Activated T-cell treated with anti-CD3 and anti-CD28 coated beads, Interleukin-2, amount 50 U/mL, for 24 hours (primary cell): Measurements from ENCODE around the gene THADA.

Experiments used
- DNase-seq: peaks from one replicate; pipeline ENCODE4 v3.0.0-alpha.2; 2020
- H3K27ac Mint-ChIP-seq: 2 replicates; pipeline ENCODE4 v1.8.0; 2020; ENCODE audit warnings: mild to moderate bottlenecking, mixed read lengths
- H3K27me3 Mint-ChIP-seq: 2 replicates; pipeline ENCODE4 v1.8.0; 2020; ENCODE audit warnings: mixed read lengths
- H3K36me3 Mint-ChIP-seq: 2 replicates; pipeline ENCODE4 v1.8.0; 2020; ENCODE audit warnings: low read depth, mixed read lengths
- H3K4me1 Mint-ChIP-seq: 2 replicates; pipeline ENCODE4 v1.8.0; 2020; ENCODE audit warnings: low read depth, mixed read lengths
- H3K4me3 Mint-ChIP-seq: 2 replicates; pipeline ENCODE4 v1.8.0; 2020; ENCODE audit warnings: mild to moderate bottlenecking, moderate library complexity, mixed read lengths
- H3K9me3 Mint-ChIP-seq: 2 replicates; pipeline ENCODE4 v1.8.0; 2020; ENCODE audit warnings: mixed read lengths

The THADA gene

GRCh38 chr2:43515248-43515647, 80.6 kb downstream of the THADA start:
- H3K4me1 Mint-ChIP-seq = peaks cover 49% of the 10 kb centered on the region
- no peak overlapping the region for H3K4me3 Mint-ChIP-seq
- H3K36me3 Mint-ChIP-seq = peaks cover 43% of the 10 kb centered on the region
- no peaks in the 10 kb centered on the region for H3K27me3 Mint-ChIP-seq
- H3K9me3 Mint-ChIP-seq = no peaks in the 10 kb centered on the region
- DNase-seq = no peak
- no peak overlapping the region for H3K27ac Mint-ChIP-seq

- no peaks in the 10 kb centered on the region for H3K9me3 Mint-ChIP-seq
- peaks cover 44% of the 10 kb centered on the region for H3K4me1 Mint-ChIP-seq
- no peak for DNase-seq
- H3K36me3 Mint-ChIP-seq = peaks cover 43% of the 10 kb centered on the region
- no peak overlapping the region for H3K27ac Mint-ChIP-seq
- H3K27me3 Mint-ChIP-seq = no peaks in the 10 kb centered on the region
- H3K4me3 Mint-ChIP-seq = no peak overlapping the region
Observed at GRCh38 chr2:43513796-43514195, 82.0 kb downstream of the THADA start.

- DNase-seq = no peak
- H3K27ac Mint-ChIP-seq = no peak overlapping the region
- H3K4me3 Mint-ChIP-seq = no peak overlapping the region
- H3K36me3 Mint-ChIP-seq = peaks cover 48% of the 10 kb centered on the region
- H3K4me1 Mint-ChIP-seq = peaks cover 45% of the 10 kb centered on the region
- H3K27me3 Mint-ChIP-seq = no peaks in the 10 kb centered on the region
- no peaks in the 10 kb centered on the region for H3K9me3 Mint-ChIP-seq
Observed at GRCh38 chr2:43513216-43513615, 82.6 kb downstream of the THADA start.

GRCh38 chr2:43511199-43511598, 84.6 kb downstream of the THADA start:
- peaks cover 43% of the 10 kb centered on the region for H3K4me1 Mint-ChIP-seq
- no peaks in the 10 kb centered on the region for H3K27me3 Mint-ChIP-seq
- H3K36me3 Mint-ChIP-seq = peaks cover 60% of the 10 kb centered on the region
- H3K4me3 Mint-ChIP-seq = no peak overlapping the region
- no peak for DNase-seq
- no peaks in the 10 kb centered on the region for H3K9me3 Mint-ChIP-seq
- H3K27ac Mint-ChIP-seq = no peak overlapping the region

GRCh38 chr2:43509886-43510285, 86.0 kb downstream of the THADA start:
- H3K27me3 Mint-ChIP-seq = no peaks in the 10 kb centered on the region
- peaks cover 73% of the 10 kb centered on the region for H3K36me3 Mint-ChIP-seq
- peak overlapping the region; percentile 55 for H3K27ac Mint-ChIP-seq
- H3K4me1 Mint-ChIP-seq = peaks cover 35% of the 10 kb centered on the region
- H3K9me3 Mint-ChIP-seq = no peaks in the 10 kb centered on the region
- no peak for DNase-seq
- no peak overlapping the region for H3K4me3 Mint-ChIP-seq

GRCh38 chr2:43508209-43508608, 87.6 kb downstream of the THADA start:
- Mint-ChIP-seq H3K4me1 (peaks cover 35% of the 10 kb centered on the region), H3K27ac (peak overlapping the region; percentile 66), H3K4me3 (no peak overlapping the region), H3K9me3 (no peaks in the 10 kb centered on the region), H3K36me3 (peaks cover 78% of the 10 kb centered on the region), H3K27me3 (no peaks in the 10 kb centered on the region)
- DNase-seq = no peak

- Mint-ChIP-seq H3K9me3 (no peaks in the 10 kb centered on the region), H3K36me3 (peaks cover 73% of the 10 kb centered on the region), H3K4me3 (no peak overlapping the region), H3K4me1 (peaks cover 33% of the 10 kb centered on the region), H3K27me3 (no peaks in the 10 kb centered on the region), H3K27ac (peak overlapping the region; percentile 83)
- DNase-seq = no peak
Observed at GRCh38 chr2:43507137-43507536, 88.7 kb downstream of the THADA start.

GRCh38 chr2:43495727-43496126, 100.1 kb downstream of the THADA start:
- Mint-ChIP-seq H3K4me1 (peaks cover 4% of the 10 kb centered on the region), H3K27me3 (no peaks in the 10 kb centered on the region)

GRCh38 chr2:43493954-43494353, 101.9 kb downstream of the THADA start:
- H3K4me3 Mint-ChIP-seq = no peak overlapping the region
- H3K9me3 Mint-ChIP-seq = no peaks in the 10 kb centered on the region
- H3K4me1 Mint-ChIP-seq = peaks cover 8% of the 10 kb centered on the region
- no peak for DNase-seq
- H3K27ac Mint-ChIP-seq = no peak overlapping the region
- H3K27me3 Mint-ChIP-seq = no peaks in the 10 kb centered on the region
- peaks cover 62% of the 10 kb centered on the region for H3K36me3 Mint-ChIP-seq

More at GRCh38 chr2:43495727-43496126, 100.1 kb downstream of the THADA start:
- H3K27ac Mint-ChIP-seq = no peak overlapping the region
- H3K36me3 Mint-ChIP-seq = peaks cover 75% of the 10 kb centered on the region
- no peaks in the 10 kb centered on the region for H3K9me3 Mint-ChIP-seq
- DNase-seq = no peak
- no peak overlapping the region for H3K4me3 Mint-ChIP-seq

- Mint-ChIP-seq H3K4me3 (no peak overlapping the region), H3K27ac (no peak overlapping the region), H3K4me1 (peaks cover 8% of the 10 kb centered on the region), H3K27me3 (no peaks in the 10 kb centered on the region), H3K9me3 (no peaks in the 10 kb centered on the region), H3K36me3 (peaks cover 34% of the 10 kb centered on the region)
- DNase-seq = no peak
Observed at GRCh38 chr2:43491065-43491639, 104.7 kb downstream of the THADA start.

GRCh38 chr2:43490252-43490786, 105.5 kb downstream of the THADA start:
- DNase-seq = no peak
- Mint-ChIP-seq H3K27ac (no peak overlapping the region), H3K36me3 (peaks cover 26% of the 10 kb centered on the region), H3K4me3 (no peak overlapping the region), H3K9me3 (no peaks in the 10 kb centered on the region), H3K27me3 (no peaks in the 10 kb centered on the region), H3K4me1 (peaks cover 8% of the 10 kb centered on the region)

GRCh38 chr2:43488737-43489136, 107.1 kb downstream of the THADA start:
- H3K4me1 Mint-ChIP-seq = peaks cover 8% of the 10 kb centered on the region
- H3K27me3 Mint-ChIP-seq = no peaks in the 10 kb centered on the region

GRCh38 chr2:43486603-43487002, 109.2 kb downstream of the THADA start:
- no peak overlapping the region for H3K27ac Mint-ChIP-seq

More at GRCh38 chr2:43488737-43489136, 107.1 kb downstream of the THADA start:
- Mint-ChIP-seq H3K36me3 (peaks cover 22% of the 10 kb centered on the region), H3K4me3 (no peak overlapping the region), H3K27ac (no peak overlapping the region), H3K9me3 (no peaks in the 10 kb centered on the region)
- no peak for DNase-seq

GRCh38 chr2:43484323-43484930, 111.4 kb downstream of the THADA start:
- peaks cover 49% of the 10 kb centered on the region for H3K36me3 Mint-ChIP-seq
- no peak overlapping the region for H3K27ac Mint-ChIP-seq
- DNase-seq = no peak
- no peak overlapping the region for H3K4me3 Mint-ChIP-seq
- H3K9me3 Mint-ChIP-seq = no peaks in the 10 kb centered on the region
- no peaks in the 10 kb centered on the region for H3K27me3 Mint-ChIP-seq
- peaks cover 2% of the 10 kb centered on the region for H3K4me1 Mint-ChIP-seq

More at GRCh38 chr2:43486603-43487002, 109.2 kb downstream of the THADA start:
- Mint-ChIP-seq H3K36me3 (peaks cover 30% of the 10 kb centered on the region), H3K27me3 (no peaks in the 10 kb centered on the region), H3K4me1 (peaks cover 10% of the 10 kb centered on the region), H3K4me3 (no peak overlapping the region), H3K9me3 (no peaks in the 10 kb centered on the region)
- no peak for DNase-seq

GRCh38 chr2:43482961-43483360, 112.9 kb downstream of the THADA start:
- Mint-ChIP-seq H3K9me3 (no peaks in the 10 kb centered on the region), H3K36me3 (peaks cover 53% of the 10 kb centered on the region), H3K4me1 (peaks cover 8% of the 10 kb centered on the region), H3K4me3 (no peak overlapping the region), H3K27me3 (no peaks in the 10 kb centered on the region), H3K27ac (no peak overlapping the region)
- no peak for DNase-seq
